Head of caudate nucleus (tissue), 42 donors: ENCODE data around the gene ELMOD3.
"Not testable (repeated sequence)": the region's sequence is repeated elsewhere in the genome, so short reads cannot be mapped to it uniquely, and the experiment has no call there.

Experiments
- DNase-seq, 42 donors: peaks; one replicate each; pipeline versions ENCODE4 v3.0.0 to v3.0.0-alpha.2; 2020 to 2021; ENCODE audit warnings: mixed read lengths in 7 of 42
- intact Hi-C: fragments of 100-400 bp; cut with DNase I; formaldehyde crosslinking; loops from one replicate; pipeline ENCODE4 v1.15.0; 2022

The ELMOD3 gene

GRCh38 chr2:85431570-85432205 lies 77.1 kb downstream of the ELMOD3 start:
- intact Hi-C loops: no loop called here
- peak in 17 of 42 donors; percentile 30 to 73 (median 45) for DNase-seq

DNA sequence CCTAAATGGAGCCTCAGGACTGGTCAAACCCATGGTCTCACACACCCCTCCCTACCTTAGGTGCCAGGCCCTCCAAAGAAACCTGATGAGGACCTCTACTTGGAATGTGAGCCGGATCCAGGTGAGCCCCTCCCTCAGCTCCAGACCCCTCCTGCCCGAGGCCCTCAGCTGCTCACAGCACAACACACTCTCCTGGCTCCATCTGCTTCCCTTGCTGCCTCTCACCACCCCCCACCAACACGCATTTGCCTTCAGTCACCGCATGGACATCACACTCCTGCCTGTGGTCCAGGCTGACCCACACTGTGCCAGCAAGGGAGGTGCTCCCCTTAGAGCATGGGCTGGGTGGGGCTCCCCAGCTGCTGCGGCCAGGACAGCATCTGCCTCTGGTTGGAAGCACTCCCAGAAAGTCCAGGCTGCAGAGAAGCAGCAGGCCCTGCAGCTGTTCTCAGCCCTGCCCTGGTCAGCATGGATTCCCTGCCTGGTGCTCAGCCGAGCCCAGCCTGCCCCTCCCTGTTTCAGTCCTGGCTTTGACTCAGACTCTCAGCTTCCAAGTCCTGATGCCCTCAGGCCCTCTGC lies 79.0 kb downstream of the ELMOD3 start:
- intact Hi-C loops: no loop called here
- DNase-seq: peak; percentile 78 to 97 (median 92)

DNA sequence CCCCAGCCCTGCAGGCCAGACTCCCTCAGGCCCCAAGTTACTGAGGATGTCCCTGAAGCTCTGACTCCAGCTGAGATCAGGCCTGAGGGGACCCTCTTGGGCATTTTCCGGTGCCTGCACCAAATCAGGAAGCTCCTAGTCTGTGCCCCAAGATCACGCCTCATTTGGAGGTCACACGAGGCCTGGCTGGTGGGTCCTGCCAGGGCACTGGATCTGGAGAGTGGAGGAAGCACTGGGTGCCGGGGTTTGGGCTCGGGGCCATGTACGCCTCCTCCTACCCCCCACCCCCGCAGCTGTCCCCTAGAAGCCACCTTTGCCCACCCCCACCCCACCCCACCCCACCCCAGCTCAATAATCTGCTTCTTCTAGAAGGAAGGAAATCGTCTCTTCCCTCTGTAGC lies 80.1 kb downstream of the ELMOD3 start:
- intact Hi-C loops: no loop called here
- peak in 1 of 42 donors; percentile 19 for DNase-seq

DNA sequence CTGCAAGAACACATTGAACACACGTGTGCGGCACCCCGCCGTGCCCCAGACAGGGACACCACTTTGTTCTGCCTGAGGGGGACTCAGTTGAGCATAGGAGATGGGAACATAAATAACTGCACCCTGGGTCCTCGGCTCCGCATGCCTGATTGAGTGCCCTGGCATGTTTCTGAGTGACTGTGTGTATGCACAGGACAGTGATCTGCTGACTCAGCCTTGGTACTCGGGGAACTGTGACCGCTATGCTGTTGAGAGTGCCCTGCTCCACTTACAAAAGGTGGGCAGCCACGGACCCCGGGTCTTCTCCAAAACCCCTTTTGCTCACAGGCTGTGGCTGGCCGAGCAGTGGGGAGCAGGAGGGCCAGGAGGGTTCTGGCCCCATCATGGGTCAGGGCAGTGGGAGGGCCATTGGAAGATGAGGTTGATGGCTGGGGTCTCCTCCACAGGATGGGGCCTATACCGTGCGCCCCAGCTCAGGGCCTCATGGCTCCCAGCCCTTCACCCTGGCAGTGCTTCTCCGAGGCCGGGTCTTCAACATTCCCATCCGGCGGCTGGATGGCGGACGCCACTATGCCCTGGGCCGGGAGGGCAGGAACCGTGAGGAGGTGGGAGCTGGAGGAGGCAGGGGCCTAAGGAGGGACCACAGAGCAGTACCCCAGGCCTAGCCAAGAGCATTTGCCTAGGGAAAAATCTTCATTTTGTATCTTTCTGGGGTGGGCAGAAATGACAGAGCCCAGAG lies 80.8 kb downstream of the ELMOD3 start:
- intact Hi-C loops: no loop called here
- peak in 6 of 42 donors; percentile 35 to 71 (median 53) for DNase-seq

GRCh38 chr2:85435981-85436835 lies 81.6 kb downstream of the ELMOD3 start:
- intact Hi-C loops: no loop called here
- peak in 2 of 42 donors; percentile 14 to 32 for DNase-seq

- peak in 7 of 42 donors; percentile 18 to 67 (median 50) for DNase-seq
- intact Hi-C loops: no loop called here
Measured at GRCh38 chr2:85436836-85437487, 82.4 kb downstream of the ELMOD3 start.

- intact Hi-C loops: no loop called here
Measured at GRCh38 chr2:85437488-85438200, 83.1 kb downstream of the ELMOD3 start.

DNA sequence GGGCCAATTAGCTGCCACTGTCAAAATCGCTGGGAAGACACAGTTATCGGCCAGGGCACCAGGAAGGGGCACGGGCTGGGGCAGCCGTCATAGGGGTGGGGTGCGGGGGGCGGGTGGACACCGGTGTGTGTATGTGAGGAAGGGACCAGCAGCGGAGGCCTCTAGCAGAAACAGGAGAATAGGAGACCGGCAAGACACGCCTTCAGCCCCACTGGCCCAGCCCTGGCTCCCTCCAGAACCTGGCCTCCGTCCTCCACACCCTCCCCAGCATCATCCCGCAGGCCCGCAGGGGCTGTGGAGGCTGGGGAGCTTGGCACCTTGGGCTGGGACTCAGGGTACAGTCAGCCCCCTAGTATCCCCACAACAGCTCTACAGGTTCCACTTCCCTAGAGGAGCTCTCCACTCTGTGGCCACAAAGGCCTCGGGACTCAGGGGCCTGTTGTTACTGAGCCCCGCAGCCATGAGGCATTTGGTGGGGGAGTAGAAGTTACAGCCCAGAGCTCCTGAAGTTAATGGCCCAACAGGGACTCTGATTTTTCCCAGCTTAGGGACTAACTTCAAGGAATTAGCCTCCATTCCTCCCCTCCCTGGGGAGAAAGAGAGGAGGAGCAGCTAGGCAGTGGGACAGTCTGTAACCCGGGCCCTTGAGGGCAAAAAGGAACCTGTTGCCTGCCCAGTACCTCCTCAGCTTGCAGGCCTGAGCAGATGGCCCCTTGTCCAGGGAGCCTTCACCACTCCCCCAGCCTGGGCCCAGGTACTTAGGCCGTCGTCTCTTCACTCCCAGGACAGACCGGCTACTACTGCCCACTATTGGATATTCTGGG lies 83.8 kb downstream of the ELMOD3 start:
- intact Hi-C loops: no loop called here
- peak in 13 of 42 donors; percentile 22 to 72 (median 42) for DNase-seq

More at GRCh38 chr2:85437488-85438200, 83.1 kb downstream of the ELMOD3 start:
- peak; percentile 79 to 96 (median 91) for DNase-seq

DNA sequence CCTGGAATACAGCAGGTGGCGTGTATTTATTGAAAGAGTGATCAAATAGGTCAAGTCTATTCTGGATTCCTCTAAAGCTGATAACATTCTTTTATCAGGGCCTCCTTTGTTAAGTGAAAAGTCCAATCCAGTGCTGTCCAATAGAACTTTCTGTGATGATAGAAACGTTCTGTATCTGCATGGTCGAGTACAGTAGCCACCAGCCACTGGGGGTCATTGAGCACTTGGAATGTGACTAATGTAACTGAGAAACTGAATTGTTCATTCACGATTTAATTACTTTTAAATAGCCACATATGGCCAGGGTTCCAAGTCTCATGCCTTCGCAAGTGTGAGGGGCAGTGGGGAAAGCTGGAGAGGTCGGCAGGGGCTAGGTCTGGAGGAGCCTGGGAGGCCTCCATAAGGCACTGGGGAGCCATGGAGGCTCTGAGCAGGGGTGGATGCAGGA lies 84.5 kb downstream of the ELMOD3 start:
- no peak for DNase-seq
- intact Hi-C loops: no loop called here

DNA sequence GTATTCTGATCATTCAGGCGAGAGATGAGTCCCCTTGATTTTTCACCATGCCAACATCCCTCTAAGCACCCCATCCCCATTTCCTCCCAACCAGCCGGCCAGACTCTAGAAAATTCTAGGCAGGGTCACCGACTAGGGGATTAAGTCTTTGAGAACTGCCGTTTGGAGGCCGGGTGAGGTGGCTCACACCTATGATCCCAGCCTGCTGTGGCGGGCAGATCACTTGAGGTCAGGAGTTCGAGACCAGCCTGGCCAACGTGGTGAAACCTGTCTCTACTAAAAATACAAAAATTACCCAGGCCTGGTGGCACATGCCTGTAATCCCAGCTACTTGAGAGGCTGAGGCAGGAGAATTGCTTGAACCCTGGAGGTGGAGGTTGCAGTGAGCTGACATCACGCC lies 85.0 kb downstream of the ELMOD3 start:
- intact Hi-C loops, DNase-seq: not testable (repeated sequence)

DNA sequence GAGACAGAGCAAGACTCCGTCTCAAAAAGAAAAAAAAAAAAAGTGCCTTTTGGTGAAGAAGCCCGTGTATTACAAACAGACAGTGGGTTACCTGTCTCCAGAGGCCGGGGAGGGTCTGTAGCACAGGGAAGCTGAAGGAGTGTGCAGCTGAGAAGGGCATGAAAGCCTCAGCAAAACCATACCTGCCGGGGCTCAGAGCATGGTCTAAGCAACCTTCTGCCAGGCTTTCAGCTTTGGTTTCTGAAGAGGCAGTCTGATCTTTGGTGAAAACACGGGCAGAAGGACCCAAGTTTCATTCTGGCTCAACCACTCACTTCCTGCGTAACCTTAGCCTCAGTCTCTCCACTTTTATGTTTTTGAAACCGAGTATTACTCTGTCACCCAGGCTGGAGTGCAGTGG lies 85.4 kb downstream of the ELMOD3 start:
- DNase-seq: no peak
- intact Hi-C loops: no loop called here

- intact Hi-C loops: no loop called here
- DNase-seq: no peak
Measured at GRCh38 chr2:85440729-85441128, 86.2 kb downstream of the ELMOD3 start.
